ENCODE data around the gene RNLS. TPM values are rescaled to one million over a fixed set of nuclear protein-coding genes. Genes with fewer than 3 reads are reported as not detected.

Gene RNLS
- total RNA-seq, 1 donor from 2014 or later = 7.0 TPM

DNA sequence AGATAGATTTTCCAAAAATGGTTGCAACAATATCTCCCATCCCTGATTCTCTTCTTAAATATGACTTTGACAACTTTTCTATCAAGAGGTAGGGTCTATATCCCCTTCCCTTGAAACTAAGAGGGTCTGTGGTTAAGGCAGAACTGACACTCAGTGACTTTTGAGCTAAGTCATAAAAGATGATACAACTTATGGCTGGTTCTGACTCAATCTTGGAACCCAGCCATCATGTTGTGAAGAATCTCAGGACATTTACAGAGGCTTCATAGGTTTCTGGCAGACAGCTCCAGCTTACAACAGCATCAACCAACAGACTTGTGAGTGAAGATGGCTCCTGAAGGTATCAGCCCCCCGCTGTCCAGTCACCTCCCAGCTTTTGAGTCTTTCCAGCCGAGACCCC is 203.5 kb downstream of the RNLS start:
- Mint-ChIP-seq H3K4me1 (ENCODE audit: unreplicated experiment) (peaks cover 7% of the 10 kb centered on the region), H3K9me3 (peaks cover 11% of the 10 kb centered on the region), H3K27me3 (no peaks in the 10 kb centered on the region), H3K27ac (no peak overlapping the region), H3K4me3 (no peak overlapping the region), H3K36me3 (peaks cover 4% of the 10 kb centered on the region)
- no peak for DNase-seq (ENCODE audit: extremely low spot score, unreplicated experiment)
- TF ChIP-seq, protein P1, sequence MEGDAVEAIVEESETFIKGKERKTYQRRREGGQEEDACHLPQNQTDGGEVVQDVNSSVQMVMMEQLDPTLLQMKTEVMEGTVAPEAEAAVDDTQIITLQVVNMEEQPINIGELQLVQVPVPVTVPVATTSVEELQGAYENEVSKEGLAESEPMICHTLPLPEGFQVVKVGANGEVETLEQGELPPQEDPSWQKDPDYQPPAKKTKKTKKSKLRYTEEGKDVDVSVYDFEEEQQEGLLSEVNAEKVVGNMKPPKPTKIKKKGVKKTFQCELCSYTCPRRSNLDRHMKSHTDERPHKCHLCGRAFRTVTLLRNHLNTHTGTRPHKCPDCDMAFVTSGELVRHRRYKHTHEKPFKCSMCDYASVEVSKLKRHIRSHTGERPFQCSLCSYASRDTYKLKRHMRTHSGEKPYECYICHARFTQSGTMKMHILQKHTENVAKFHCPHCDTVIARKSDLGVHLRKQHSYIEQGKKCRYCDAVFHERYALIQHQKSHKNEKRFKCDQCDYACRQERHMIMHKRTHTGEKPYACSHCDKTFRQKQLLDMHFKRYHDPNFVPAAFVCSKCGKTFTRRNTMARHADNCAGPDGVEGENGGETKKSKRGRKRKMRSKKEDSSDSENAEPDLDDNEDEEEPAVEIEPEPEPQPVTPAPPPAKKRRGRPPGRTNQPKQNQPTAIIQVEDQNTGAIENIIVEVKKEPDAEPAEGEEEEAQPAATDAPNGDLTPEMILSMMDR (conservative IDR thresholded peaks at IDR 0.05) = no peak

DNA sequence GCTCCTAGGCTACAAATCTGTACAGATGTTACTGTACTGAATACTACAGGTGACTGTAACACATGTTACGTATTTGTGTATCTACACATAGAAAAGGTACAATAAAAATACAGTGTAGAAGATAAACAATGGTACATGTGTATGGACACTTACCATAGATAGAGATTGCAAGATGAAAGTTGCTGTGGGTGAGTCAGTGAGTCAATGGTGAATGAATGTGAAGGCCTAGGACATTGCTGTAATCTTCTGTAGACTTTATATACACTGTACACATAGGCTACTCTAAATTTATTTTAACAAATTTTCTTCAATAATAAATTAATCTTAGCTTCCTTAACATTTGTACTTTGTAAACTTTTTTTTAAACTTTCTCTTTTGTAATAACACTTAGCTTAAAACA is 205.6 kb downstream of the RNLS start:
- Mint-ChIP-seq H3K36me3 (no peaks in the 10 kb centered on the region), H3K9me3 (peaks cover 5% of the 10 kb centered on the region), H3K27ac (no peak overlapping the region), H3K4me1 (ENCODE audit: unreplicated experiment) (peaks cover 9% of the 10 kb centered on the region), H3K4me3 (no peak overlapping the region), H3K27me3 (no peaks in the 10 kb centered on the region)
- TF ChIP-seq, protein P1 (conservative IDR thresholded peaks at IDR 0.05) = no peak
- DNase-seq (ENCODE audit: extremely low spot score, unreplicated experiment) = no peak

DNA sequence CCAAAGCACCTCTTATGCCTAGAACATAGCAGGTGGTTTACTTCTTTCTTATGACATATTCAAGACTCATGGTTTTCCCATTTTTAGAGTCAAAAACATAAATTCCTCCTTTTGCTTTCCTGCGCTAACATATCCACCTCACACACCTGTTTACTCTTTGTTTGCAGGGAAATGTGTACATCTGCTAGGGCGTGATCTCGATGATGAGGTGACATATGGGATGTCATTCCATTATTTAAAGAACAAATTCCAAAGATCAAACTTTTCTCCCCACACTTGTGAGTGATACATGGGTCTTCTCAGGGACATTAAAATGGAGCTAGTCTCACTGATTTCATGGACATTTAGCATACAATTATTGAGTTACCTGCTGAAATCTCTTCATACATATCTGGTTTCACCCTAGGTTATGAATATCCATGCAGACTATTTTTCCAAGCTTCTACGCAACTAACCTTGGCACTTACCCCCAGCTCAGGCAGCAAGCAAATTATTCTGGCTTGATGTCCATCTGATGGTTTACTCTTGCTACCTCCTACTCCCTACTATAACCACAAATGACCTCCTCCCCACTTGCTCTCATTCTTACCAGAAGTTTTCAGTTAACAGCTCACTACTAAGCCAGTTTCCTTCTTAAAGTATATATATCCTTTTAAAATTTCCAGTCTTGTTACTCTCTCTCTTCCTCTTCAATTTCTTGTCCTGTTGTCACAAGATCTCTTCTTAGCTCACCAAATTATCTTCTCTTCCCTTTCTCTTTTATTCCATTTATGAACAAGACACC is 208.5 kb downstream of the RNLS start:
- H3K36me3 Mint-ChIP-seq = no peaks in the 10 kb centered on the region
- H3K27ac Mint-ChIP-seq = no peak overlapping the region
- H3K4me3 Mint-ChIP-seq = no peak overlapping the region
- peaks cover 26% of the 10 kb centered on the region for H3K4me1 Mint-ChIP-seq (ENCODE audit: unreplicated experiment)
- peaks cover 5% of the 10 kb centered on the region for H3K9me3 Mint-ChIP-seq
- H3K27me3 Mint-ChIP-seq = no peaks in the 10 kb centered on the region
- DNase-seq (ENCODE audit: extremely low spot score, unreplicated experiment) = no peak
- TF ChIP-seq, protein P1 (conservative IDR thresholded peaks at IDR 0.05) = no peak

DNA sequence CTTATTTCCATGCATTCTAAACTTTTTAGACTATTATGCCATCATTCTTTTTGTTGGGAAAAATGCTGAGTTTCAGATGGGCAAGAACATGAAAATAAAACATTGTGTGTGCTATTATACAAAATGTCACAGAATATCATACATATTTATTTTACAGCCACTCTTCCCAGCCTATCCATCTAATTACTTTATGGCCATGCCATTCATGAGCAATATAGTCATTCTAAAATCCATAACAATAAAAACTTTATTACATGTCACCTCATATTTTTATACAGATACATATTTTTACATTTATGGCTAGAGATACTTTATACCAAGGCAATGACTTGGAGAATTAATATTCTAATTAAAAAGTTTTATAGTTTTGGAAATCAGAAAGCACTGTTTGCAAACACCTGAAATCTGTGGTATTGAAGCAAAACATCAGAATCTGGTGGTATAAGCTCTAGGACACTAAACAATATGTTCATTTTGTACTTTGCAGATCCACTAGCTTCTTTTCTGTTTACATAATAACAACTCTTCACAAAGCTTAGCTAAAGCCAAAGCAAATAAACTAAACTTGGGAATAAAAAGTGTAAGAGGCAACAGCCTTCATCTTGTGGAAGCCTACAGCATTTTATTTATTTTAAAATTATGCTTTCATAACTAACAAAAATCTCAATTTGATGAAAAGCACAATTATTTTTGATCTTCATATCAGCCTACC is 210.1 kb downstream of the RNLS start:
- no peak for DNase-seq (ENCODE audit: extremely low spot score, unreplicated experiment)
- Mint-ChIP-seq H3K9me3 (peaks cover 5% of the 10 kb centered on the region), H3K4me3 (no peak overlapping the region), H3K27ac (no peak overlapping the region), H3K36me3 (no peaks in the 10 kb centered on the region), H3K27me3 (no peaks in the 10 kb centered on the region), H3K4me1 (ENCODE audit: unreplicated experiment) (peaks cover 26% of the 10 kb centered on the region)
- TF ChIP-seq, protein P1 (conservative IDR thresholded peaks at IDR 0.05) = no peak

DNA sequence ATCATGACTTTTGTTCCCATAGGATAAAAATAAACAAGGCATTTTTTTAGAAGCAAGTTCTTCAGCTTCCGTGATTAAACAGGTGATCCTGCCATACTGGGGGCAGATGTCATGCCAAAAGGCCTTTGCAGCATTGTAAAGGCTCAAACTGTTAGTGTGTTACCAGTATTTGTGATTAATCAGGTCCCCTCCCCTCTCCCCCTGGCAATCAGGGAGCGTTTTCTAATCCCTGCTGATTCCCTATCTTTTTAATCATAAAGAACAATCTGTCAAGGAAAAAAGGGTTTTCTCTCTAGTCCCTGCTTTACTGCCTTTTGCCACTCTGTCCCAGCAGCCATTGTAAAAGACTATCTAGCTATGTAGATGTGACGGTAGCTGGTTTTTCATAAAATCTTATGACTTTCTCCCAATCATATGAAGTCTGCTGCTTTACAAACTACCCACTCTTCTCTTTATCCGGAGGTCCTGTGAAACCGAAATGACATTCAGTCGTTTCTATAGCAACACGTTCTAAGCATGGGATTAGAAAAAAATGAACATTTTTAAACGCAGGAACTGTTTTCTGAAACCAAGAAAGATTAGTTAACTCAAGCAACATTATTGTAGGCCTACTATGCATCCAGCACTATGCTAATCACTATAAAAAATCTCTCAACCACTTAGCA is 210.9 kb downstream of the RNLS start:
- no peak overlapping the region for H3K4me3 Mint-ChIP-seq
- H3K9me3 Mint-ChIP-seq = peaks cover 5% of the 10 kb centered on the region
- no peak overlapping the region for H3K27ac Mint-ChIP-seq
- H3K27me3 Mint-ChIP-seq = no peaks in the 10 kb centered on the region
- TF ChIP-seq, protein P1 (conservative IDR thresholded peaks at IDR 0.05) = no peak
- DNase-seq (ENCODE audit: extremely low spot score, unreplicated experiment) = no peak
- no peaks in the 10 kb centered on the region for H3K36me3 Mint-ChIP-seq
- H3K4me1 Mint-ChIP-seq (ENCODE audit: unreplicated experiment) = peaks cover 26% of the 10 kb centered on the region

Data from type B pancreatic cell (in vitro differentiated cells).